HG03439 (cell line): ENCODE results near the gene PANK4.

Source experiments
- ATAC-seq: cut with Tn5 transposase; IDR thresholded peaks from one replicate; pipeline ENCODE4 v1.9.1; 2021; ENCODE audit warnings: mild to moderate bottlenecking, moderate library complexity; ENCODE audit not compliant: unreplicated experiment

PANK4 gene

DNA sequence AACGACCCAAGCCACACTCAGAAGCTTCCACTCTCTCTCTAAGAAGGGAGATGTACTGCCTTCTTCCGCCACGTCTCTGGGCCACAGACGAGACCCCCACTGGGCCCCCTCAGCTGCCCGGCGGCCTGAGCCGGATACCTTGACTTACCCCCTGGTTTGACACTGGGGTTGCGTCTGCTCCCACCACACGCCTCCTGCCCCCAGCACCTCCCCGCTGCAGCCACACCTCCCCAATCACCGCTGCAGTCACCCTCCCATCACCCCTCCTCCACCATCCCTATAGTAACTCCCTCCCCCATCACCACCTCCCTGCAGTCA lies 10.7 kb downstream of the PANK4 start:
- ATAC-seq = no peak

GRCh38 chr1:2514863-2515762 lies 11.3 kb downstream of the PANK4 start:
- no peak for ATAC-seq

GRCh38 chr1:2513939-2514652 lies 12.3 kb downstream of the PANK4 start:
- no peak for ATAC-seq

DNA sequence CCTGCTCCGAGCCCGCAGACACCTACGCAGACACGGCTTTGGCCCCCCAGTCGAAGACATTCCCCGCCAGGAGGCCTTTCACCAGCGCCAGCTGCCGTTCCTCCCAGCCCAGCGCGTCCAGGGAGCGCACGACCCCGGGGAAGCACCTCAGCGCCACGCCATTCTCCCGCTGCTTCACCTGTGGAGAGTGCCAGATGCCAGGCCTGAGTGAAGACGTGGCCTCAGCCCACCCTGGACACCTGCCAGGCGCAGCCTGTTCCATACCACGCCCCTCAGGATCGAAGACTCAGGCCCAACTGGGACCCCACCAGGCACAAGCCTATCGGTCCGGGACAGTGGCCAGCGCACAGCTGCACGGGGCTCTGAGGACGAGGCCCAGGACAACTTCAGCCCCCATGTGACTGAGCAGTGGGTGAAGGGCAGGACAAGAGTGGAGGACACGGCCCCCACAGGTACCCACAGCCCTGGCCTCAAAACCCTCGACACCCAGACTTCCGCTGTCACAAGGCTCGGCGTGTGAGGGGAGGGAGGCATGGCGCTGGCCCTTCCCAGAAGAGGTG lies 13.5 kb downstream of the PANK4 start:
- no peak for ATAC-seq

DNA sequence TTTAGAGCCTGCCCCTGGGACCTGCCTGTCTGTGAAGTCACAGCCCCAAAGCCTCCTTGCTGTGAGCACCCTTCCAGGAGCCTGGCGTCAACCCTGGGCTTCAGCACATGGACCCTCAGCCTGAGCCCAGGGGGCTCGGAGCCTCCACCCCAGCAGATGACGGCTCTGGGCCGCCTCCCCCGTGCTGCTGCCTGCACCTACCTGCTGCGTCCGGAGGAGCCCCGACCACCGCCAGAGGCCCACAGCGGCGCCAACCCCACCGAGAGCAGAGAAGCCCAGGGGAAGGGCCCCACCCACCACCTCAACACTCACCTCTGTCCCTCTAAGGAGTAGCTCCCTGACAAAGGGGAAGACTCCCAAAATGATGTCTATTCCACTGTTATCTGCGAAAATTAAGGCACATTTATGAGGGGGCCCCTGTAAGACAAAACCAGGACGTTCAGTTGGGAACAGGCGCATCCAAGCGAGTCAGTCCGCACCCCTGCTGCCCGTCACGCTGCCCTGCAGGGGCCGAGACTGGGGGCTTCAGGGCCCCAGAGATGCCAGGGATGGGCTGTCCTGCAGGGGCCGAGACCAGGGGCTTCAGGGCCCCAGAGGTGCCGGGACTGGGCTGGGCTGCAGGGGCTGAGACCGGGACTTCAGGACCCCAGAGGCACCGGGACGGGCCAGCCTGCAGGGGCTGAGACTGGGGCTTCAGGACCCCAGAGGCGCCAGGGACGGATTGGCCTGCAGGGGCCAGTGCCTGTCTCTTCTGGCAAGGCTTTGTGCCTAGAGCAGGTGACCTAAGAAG lies 15.8 kb downstream of the PANK4 start:
- no peak for ATAC-seq

- ATAC-seq = no peak
Observed at GRCh38 chr1:2509589-2509988, 16.8 kb downstream of the PANK4 start.

- ATAC-seq = no peak
Observed at GRCh38 chr1:2508751-2509150, 17.6 kb downstream of the PANK4 start.

- no peak for ATAC-seq
Observed at GRCh38 chr1:2508180-2508579, 18.2 kb downstream of the PANK4 start.

GRCh38 chr1:2507744-2508155 lies 18.6 kb downstream of the PANK4 start:
- ATAC-seq = no peak

- no peak for ATAC-seq
Observed at GRCh38 chr1:2506901-2507565, 19.4 kb downstream of the PANK4 start.

- no peak for ATAC-seq
Observed at GRCh38 chr1:2506007-2506860, 20.2 kb downstream of the PANK4 start.

GRCh38 chr1:2505461-2505994 lies 20.9 kb downstream of the PANK4 start:
- no peak for ATAC-seq

DNA sequence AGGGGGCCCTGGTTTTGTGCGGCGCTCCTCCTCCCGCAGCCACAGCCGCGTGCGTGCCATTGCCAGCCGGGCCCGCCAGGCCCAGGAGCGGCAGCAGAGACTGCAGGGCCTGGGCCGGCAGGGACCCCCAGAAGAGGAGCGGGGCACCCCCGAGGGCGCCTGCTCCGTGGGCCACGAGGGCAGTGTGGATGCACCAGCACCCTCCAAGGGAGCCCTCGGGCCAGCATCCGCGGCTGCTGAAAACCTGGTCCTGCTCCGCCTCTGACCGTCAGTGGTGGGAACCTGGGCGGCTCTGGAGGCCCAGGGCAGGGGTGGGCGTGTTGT lies 21.5 kb downstream of the PANK4 start:
- ATAC-seq = no peak

DNA sequence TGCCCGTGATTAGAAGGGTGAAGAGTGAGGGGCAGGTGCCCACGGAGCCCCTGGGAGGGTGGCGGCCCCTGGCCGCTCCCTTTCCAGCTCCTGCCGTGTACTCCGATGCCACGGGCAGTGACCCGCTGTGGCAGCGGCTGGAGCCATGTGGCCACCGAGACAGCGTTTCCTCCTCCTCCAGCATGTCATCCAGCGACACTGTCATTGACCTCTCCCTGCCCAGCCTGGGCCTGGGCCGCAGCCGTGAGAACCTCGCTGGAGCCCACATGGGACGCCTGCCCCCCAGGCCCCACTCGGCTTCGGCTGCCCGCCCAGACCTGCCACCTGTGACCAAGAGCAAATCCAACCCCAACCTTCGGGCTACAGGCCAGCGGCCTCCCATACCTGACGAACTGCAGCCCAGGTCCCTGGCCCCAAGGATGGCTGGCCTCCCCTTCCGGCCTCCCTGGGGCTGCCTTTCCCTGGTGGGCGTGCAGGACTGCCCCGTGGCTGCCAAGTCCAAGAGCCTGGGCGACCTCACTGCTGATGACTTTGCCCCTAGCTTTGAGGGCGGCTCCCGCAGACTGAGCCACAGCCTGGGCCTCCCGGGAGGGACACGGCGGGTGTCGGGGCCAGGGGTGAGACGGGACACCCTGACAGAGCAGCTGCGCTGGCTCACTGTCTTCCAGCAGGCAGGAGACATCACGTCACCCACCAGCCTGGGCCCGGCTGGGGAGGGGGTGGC lies 22.0 kb downstream of the PANK4 start:
- ATAC-seq = no peak

DNA sequence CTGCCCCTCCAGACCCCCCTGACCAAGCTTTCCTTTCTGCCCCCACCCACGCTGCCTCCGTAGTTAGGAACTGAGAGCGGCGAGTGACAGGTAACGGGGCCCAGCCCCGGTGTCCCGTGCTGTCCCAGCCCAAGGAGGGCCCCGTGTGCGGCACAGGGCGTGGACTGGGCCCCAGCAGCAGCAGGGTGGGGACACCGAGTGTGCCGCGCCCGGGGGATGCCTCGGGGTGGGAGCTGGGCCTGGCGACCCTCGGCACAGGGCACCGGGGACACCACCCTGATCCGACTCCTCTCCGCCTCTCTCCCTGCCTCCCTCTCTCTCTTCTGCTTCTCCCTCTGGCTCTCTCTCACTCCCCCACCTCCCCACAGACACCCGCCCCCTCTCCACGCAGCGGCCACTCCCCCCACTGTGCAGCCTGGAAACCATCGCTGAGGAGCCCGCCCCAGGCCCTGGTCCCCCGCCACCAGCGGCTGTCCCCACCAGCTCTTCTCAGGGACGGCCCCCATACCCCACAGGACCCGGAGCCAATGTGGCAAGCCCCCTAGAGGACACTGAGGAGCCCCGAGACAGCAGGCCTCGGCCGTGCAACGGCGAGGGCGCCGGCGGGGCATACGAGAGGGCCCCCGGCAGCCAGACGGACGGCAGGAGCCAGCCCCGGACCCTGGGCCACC lies 22.7 kb downstream of the PANK4 start:
- no peak for ATAC-seq

DNA sequence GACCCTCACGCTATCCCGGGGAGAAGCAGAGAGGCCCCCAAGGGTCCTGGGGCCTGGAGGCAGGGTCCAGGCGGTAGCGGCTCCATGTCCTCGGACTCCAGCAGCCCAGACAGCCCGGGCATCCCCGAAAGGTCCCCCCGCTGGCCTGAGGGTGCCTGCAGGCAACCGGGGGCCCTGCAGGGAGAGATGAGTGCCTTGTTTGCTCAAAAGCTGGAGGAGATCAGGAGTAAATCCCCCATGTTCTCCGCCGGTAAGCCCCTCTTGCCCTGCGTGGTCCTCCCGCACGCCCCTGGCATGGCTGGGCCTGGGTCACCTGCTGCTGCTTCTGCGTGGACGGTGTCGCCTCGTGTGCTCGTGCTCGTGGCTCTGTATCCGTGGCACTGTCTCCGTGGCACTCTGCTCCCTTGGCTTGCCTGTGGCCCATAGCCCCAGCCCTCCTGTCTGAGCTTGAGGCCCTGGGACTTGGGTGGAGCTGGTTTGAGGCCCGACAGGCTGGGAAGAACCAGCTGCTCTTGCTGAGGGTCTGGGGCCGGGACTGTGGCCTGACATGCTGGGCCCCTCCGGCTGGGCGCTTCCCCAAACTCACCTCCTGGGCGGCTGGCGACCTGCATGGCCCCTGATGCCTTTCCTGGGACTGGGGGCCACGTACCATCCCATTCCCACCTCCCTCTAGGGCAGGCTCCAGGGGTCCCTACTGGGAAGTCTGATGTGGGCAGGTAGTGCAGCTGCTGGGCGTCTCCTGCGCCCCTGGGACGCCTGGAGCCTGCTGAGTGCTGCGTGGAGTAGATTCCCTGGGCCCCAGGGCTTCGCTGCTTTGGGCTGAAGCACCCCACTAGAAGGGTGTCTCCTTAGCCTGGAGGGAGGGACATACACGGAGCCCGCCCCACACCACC lies 23.5 kb downstream of the PANK4 start:
- ATAC-seq = no peak

DNA sequence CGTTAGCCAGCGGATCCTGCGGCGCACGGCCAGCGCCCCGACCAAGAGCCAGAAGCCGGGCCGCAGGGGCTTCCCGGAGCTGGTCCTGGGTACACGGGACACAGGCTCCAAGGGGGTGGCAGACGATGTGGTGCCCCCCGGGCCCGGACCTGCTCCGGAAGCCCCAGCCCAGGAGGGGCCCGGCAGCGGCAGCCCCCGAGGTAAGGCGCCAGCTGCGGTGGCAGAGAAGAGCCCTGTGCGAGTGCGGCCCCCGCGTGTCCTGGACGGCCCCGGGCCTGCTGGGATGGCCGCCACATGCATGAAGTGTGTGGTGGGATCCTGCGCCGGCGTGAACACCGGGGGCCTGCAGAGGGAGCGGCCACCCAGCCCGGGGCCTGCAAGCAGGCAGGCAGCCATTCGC lies 24.2 kb downstream of the PANK4 start:
- ATAC-seq = no peak

DNA sequence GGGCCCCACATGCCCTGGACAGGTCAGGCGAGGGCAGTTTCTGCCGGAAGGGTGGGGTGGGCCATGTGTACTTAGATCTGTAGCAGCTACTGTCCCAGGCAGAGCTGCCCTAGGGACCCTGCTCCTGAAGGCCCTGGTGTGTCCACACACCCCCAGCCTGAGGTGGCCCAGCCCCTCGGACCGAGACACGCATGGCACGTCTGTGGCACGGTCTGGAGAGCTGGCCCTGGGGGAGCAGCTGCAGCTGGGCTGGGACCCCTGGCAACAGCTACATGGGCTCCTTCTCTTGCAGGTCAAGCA lies 24.6 kb downstream of the PANK4 start:
- ATAC-seq = no peak
